ENCODE results near the gene CEP85L.

CEP85L gene

DNA sequence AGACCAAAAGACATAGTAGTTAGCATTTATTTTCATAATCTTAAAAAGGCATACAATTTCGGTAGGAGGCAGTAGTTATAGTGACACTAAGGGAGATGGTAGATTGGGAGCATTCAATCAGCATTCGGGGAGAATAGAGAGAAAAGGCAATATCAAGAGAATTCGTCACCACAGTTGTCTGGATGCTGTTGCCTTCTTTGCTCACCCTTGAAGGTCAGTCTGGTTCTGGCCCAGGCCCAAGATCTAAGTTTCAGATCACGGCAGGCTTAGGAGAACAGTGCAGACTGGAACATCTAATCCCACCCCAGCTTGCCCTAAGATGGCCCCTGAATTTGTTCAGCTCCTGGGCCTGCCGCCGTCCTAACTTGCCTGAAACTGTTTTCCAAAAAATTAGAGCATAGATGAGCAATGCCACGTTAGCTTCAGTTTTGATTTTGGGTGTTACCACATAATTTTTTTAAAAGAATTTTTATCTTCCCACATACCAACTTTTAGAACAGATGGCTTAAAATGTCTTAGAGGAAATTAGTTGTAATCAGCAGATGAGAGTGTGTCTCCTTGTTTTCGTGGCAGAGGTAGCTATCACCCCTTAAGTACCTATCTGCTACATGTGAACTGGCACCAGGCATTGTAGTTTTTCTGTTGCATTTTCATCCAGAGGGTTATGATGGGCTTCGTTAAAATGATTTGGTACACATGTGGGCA, 8.3 kb upstream of the CEP85L start:
- no peak for DNase-seq

DNA sequence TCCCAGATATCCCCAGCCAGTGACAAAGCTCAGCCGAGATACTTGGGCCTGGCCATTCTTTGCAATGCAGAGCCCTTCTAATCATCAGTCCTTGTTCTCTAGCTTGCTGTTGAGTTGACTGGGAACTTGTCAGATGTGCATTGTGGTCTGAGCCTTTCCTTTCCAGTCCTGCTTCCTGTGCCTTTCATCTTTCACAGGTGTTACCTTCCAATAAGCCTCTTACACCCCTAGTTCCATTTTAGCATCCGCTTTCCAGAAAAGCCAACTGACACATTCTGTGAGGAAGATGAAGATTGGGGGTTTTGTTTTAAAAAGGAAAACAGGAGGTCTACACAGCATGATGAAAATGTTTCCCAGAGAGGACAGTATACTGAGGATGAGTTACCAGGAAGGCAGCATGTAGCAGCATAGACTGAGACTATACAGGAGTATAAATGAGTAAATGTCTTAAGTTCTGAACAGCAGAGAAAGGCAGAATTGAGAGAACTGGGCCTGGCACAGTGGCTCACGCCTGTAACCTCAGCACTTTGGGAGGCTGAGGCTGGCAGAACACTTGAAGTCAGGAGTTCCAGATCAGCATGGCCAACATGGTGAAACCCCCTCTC, 5.6 kb upstream of the CEP85L start:
- no peak for DNase-seq

DNA sequence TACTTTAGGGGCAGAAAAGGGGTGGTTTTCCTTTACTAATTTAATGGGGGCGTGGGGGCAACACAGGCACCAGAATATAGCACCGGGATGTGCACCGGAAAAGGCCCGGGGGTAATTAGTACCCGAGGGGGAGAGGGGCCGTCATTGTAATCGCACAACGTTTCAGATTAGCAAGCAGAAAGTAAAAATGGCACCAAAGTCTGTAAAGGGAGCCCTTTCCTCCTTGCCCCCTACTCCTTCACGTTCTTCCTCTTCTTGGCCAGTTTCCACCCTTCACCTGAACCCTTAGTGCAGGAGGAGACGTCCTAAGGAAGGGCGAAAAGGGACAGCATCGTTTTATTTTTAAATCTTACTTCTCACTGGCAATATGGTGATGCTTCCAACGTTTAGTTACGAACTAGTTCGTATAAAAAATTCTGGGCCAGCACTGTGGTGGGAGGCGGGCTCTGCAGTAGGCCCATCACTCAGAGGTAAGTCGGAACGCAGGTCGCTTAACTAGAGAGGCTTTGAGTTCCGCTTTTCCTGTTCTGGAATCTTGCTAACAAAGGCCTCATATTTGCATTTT, 742 bp upstream of the CEP85L start:
- DNase-seq = peak; percentile 69

DNA sequence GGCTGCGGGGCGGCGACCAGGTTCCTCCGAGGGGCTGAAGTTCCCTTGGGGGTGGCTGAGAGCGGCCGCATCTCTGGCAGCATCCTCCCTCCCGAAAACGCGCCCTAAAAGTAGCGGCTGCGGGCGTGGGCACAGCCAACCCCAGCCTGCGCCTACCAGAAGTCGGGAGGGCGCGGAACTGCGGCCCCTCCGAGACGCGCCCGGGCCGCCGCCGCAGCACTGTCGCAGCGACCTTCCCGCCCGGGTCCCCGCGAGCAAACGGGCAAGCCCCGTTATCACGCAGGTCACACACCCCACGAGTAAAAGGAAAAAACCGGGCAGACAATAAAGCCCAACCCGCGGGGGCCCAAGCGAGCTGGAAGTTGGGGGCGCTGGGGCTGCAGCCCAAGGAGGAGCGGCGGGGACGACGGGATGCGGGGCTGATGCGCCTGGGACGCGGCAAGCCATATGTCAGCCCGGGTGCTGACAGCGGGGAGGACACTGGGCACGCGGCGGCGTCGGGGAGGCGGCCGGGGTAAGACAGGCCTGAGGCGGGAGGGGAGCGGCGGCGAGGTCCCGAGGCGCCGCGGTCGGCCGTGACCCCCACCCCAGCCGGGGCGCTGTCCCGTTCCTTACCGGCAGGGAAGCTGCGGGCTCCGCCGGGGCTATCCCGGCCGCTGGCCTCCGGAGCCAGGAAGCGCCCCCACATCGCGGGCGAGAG, 659 bp downstream of the CEP85L start:
- DNase-seq = peak; percentile 84

DNA sequence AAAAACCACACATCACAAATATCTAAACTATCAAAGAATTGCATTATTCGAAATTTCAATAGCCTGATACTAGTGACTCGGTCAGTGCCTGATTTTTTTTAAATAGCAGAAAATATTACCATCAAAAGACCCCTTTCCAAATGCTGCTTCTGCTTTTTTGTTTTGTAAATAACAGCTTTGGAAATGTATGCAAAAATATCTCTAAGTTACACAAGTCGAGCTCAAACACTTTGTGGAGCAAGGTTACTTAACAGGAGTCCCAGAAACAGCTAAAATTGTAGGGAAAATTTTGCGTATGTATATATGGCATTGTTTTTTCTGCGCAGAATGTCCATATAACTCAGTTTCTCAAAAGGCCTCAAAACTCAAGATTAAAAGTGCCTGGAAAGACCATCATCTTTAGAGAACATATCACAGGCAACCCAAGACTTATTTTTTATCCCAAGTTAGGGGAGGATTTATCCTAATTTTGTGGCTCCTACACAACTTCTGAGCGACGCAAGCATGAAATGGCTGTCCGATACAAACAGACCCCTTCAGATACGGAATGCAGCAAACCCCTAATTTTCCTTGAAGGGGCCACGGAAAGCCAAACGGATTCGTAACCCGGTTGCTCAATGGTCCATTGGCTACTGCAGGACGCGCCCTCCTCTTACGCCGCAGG, 1.3 kb downstream of the CEP85L start:
- DNase-seq = no peak

DNA sequence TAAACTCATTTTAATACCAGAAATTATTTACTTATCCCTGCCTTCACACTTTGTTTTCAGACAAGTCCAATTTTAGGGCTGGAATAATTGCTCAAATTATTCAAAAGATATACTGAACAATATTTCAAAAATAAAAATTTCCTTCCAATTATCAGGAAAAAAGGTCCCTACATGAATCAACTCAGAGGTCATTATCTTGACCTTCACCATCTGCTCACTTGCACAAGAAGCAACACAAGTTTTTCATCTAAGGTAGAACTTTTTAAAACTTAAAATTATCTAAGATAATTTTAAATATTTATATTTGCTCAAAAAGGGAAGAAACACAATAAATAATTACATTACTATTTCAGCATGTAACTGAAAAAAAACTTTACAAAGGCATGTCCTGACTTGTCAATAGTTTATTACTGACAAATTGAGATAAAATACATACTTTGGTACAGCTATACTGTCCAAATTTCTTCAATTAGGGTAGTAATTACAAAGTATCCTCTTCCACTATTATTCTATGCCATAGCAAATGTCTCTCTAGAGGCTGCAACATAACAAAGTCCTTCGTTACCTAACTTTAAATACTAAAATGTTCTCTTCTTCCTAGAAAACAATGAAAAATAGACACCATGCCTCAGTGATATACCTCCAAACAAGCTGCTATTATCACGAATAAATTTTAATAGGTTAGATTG, 2.4 kb downstream of the CEP85L start:
- peak; percentile 68 for DNase-seq

DNA sequence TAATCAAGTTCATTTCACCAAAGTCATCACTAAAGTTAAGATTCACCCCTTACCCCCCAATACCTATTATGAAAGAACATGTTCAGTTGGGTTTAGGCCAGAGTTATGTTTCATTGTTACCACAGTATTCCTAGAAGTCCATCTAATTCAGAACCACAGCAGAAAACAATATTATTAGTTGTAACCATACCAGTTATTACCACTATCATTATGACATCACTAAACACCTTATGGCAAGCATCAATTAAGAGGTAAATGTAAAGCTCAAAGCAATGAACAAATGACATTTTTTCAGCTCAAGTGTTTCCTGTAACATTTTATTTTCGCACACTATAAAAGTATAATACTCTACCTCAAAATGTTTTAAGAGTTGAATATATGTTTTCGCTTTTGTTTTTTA, 4.4 kb downstream of the CEP85L start:
- DNase-seq = no peak

DNA sequence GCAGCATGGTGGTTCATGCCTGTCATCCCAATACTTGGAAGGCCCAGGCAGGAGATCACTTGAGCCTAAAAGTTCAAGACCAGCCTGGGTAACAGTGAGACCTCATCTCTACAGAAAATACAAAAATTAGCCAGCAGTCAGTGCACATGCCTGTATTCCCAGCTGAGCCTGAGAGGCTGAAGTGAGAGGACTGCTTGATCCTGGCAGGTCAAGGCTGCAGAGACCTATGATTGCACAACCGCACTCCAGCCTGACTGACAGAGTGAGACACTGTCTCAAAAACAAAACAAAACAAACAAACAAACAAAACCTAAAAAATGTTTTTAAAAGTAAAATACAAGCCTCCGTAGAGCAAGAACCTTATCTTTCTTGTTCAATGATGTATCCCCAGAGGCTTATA, 6.0 kb downstream of the CEP85L start:
- no peak for DNase-seq

DNA sequence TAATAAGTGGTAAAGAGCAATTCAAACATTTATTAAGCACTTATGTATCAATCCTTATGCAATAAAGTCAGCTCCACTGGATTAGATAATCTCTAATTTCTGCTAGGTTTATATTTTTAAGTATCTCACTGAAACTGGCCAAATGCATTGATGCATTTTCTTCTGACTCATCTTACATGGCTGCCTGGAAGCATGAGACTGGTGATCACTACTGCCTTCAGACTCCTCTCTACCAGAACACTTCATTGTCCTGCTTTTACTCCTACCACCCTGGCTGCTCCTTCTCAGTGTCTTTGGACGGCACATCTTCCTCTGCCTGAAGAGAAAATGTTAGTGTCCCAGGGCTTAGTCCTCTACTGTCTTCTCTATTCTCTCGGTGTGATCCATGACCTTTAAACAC, 7.4 kb downstream of the CEP85L start:
- no peak for DNase-seq

DNA sequence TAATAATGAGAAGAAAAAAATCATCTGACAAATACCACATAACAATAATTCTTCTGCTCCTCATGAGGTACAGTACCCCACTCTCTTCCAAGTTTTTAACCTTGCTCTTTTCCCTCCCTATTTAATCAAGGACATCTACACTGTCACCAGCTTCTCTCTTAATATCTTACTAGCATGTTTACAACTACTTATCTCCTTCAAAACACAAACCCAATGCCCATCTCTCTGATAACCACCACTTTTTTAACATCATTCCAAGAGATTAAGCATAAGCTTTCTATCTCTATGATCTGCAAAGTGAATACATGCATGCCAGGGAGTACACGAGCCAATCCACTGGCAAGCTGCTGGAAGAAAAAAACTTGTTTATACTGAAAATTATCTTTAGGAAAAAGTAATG, 10.3 kb downstream of the CEP85L start:
- DNase-seq = no peak

DNA sequence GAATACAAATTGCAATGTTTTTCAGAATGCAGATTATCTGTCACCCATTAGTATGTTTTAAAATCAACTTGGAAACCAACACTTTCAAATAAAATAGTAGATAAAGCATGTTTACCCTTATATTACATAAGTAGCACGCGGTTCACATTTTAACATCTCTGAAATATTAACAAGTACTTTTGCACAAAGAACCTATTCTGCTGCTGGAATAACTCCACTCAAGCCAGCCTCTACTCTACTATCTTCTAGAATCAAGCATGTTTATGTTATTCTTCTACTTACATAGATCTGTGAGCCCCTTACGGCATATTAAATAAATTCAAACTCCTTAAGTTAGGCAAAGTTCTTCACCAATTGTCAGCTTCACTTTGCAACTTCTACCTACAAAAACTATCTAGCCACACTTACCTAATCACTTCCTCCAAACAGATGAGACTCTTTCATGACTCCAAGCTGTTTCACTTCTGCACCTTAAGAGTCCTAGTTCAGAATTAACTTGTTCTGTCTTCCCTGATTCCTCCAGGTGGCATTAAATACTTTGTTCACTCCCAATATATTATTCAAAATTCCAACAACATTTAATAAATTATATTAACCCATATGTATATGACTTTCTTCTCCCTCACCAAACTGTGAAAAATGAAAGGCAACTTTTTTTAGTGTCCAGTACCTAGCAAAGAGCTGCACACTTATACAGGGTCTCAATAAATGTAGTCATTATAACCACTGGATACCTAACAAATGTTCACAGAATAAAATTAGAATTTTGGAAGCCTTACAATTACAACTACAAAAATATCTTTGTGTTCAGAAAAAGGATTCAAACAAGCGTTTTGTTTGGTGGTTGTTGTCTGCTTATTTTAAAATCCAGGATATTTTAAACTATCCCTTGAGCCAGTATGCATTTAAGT, 12.1 kb downstream of the CEP85L start:
- no peak for DNase-seq

DNA sequence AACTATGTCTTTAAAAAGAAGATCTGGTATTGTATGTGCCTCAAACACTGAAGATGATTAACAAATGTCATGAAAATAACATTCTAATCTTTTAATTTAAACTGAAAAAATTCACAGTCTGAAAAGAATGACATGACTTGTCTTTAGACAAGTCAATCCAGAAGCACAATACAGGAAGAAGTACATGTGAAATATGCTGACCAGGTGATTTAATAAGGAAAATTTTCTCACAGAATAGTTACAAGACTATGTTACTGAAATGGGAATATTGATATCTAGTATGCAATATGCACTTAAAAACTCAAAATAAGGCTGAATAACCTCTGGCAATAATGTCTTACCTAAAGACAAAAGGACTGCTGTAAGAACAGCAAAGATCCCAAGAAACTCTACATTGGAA, 13.1 kb downstream of the CEP85L start:
- DNase-seq = no peak

DNA sequence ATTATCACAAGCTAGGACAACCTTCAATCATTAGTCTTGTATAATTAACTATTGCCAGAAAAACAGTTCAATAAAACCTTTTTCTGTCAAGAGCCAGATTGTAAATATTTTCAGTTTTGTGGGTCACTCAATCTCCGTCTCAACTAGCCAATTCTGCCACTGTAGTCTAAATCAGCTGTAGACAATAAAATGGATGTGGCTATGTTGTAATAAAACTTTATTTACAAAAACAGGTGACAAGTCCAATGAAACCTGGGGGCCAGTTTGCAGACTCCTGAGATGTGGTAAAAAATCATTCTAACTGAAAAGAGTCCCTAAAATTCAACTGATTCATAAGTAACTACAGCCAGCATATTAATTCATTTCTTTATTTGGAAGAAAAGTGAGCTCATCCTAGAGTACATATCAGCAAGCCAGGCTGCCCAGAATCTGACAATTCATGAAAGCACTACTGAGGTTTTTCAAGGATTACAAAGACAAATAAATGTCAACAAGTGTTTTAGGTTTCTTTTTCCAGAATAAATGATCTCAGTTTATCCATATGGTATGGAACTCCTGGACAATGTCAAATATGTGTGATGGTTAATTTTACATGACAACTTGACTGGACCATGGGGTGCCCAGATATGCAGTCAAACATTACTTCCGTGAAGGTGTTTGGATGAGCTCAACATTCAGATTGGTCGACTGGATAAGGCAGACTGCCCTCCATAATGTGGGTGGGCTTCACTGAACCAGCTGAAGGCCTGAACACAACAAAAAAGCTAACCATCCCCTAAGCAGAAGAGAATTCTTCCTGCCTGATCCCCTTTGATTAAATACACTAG, 15.3 kb downstream of the CEP85L start:
- no peak for DNase-seq

DNA sequence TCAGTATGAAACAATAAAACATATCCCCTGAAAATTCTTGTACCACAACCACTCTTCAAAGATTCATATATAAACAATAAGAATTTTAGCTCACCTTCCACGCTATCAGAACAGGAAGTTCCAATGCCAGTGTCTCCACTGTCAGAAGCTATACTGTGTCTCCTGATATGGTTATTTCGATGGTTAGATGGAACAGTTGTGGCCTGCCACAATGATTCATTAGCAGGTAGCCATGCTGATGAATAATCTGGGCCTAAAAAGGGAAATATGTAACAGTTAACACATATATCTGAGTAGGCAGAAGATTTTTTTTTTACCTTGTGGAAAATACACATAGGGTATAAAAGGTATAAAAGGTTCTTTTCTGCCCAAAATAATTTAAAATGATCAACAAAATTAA, 19.0 kb downstream of the CEP85L start:
- DNase-seq = no peak

DNA sequence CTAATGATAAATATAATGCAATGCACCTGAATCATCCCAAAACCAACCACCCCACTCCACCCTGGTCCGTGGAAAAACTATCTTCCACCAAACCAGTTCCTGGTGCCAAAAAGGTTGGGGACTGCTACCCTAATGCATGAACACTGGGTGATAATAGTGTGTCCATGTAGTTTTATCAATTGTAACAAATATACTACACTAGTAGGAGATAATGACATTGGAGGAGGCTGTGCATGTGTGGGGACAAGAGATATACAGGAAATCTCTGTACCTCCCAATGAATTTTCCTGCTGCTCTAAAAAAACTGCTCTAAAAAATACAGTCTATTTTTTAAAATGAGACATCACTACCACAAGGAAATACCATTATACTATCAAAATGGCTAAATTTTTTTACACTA, 20.5 kb downstream of the CEP85L start:
- DNase-seq = no peak

DNA sequence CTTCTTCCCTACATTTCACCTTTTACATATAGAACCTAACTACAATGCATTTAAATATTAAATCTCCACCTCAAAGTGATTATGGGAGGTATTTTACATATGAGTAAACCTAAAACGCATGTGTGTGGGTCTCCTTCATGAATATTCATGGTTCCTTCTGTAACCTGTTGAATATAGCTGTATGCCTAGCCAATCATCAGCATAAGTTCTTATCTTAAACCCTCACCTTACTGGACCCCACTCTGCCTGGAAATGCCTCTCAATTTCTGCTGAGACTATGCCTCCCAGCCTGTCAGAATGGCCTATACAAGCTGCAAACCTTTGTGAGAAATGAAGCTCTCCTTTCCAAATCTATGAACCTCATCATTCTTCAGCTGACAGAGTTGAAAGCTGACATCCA, 21.3 kb downstream of the CEP85L start:
- no peak for DNase-seq

DNA sequence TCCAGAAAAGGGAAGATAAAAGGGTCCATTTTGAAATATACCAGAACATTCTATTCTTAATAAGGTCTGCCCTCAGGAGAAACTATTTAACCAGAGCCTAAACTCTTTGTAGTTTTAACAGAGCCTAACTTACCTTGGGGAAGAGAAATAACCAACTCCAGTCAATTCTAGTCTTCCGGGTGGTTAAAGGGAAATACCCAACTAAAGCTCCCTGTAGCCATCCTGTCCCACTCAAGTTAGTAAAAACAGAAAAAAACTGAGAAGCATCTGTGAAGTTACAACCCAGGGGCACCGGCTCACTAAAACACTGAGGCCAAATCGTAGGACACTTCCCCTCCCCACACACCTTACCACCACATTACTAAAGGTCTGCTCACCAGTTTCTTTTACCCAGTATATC, 23.7 kb downstream of the CEP85L start:
- DNase-seq = no peak

DNA sequence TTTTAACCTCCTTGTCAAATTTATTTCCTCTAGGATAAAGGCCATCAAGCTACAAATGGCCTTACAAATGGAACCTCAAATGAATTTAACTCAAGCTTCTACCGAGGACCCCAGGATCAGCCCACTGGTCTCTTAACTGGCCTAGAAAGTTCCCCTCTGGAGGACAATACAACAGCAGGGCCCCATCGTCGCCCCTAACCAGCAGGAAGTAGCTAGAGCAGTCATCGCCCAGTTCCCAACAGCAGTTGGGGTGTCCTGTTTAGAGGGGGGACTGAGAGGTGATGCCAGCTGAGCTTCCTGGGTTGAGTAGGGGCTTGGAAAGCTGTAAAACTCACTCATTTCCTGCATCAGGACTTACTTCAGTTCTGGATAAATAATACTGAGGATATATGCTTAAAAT, 25.6 kb downstream of the CEP85L start:
- no peak for DNase-seq

DNA sequence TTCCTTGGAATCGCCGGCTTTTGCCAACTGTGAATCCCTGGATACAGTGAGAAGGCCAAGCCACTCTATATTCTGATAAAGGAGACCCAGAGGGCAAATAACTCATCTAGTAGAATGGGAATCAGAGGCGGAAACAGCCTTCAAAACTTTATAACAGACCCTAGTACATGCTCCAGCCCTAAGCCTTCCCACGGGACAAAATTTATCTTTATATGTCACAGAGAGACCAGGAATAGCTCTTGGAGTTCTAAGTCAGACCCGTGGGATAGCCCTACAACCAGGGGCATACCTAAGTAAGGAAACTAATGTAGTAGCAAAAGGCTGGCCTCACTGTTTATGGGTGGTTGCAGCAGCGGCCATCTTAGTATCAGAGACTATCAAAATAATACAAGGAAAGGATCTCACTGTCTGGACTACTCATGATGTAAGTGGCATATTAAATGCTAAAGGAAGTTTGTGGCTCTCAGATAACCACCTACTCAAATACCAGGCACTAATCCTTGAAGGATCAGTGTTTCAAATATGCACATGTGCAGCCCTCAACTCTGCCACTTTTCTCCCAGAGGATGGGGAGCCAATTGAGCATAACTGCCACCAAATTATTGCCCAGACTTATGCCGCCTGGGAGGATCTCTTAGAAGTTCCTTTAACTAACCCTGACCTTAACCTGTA, 29.5 kb downstream of the CEP85L start:
- DNase-seq = no peak

DNA sequence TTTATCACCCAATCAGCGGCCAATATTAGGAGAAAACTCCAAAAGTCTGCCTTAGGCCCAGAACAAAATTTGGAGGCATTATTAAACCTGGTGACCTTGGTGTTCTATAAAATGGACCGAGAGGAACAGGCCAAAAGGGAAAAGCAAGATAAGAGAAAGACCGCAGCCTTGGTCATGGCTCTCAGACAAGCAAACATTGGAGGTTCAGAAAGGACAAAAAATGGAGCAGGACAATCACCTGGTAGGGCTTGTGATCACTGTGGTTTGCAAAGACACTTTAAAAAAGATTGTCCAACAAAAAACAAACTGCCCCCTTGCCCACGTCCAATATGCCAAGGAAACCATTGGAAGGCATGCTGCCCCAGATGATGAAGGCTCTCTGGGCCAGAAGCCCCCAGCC, 31.2 kb downstream of the CEP85L start:
- DNase-seq = no peak
